Neural progenitor cell (in vitro differentiated cells): ENCODE results near the gene DHFR2.

Experiments used
- CTCF ChIP-seq: fragments of 200-600 bp; sonication (generic); IDR thresholded peaks from 2 replicates; pipeline ENCODE4 v1.5.1; 2017; ENCODE audit warnings: antibody characterized with exemption, mild to moderate bottlenecking
- EZH2 ChIP-seq: fragments of 200-600 bp; sonication (generic); IDR thresholded peaks from 2 replicates; pipeline ENCODE4 v1.6.1; 2017; ENCODE audit warnings: antibody characterized with exemption, mild to moderate bottlenecking, moderate library complexity
- EZH2phosphoT487 ChIP-seq: fragments of 200-600 bp; sonication (generic); IDR thresholded peaks from 2 replicates; pipeline ENCODE4 v1.6.1; 2017; ENCODE audit warnings: antibody characterized with exemption

- TF ChIP-seq CTCF (no peak), EZH2phosphoT487 (no peak), EZH2 (no peak)
Measured at GRCh38 chr3:94083261-94083660, 20.5 kb upstream of the DHFR2 start.
